Measurements from ENCODE around the gene SLC6A3.

SLC6A3 gene

GRCh38 chr5:1472964-1473628 is 27.9 kb upstream of the SLC6A3 start:
- peaks cover 9% of the 10 kb centered on the region for H3K36me3 Mint-ChIP-seq (ENCODE audit: low read depth)
- no peak overlapping the region for H3K27ac Mint-ChIP-seq

DNA sequence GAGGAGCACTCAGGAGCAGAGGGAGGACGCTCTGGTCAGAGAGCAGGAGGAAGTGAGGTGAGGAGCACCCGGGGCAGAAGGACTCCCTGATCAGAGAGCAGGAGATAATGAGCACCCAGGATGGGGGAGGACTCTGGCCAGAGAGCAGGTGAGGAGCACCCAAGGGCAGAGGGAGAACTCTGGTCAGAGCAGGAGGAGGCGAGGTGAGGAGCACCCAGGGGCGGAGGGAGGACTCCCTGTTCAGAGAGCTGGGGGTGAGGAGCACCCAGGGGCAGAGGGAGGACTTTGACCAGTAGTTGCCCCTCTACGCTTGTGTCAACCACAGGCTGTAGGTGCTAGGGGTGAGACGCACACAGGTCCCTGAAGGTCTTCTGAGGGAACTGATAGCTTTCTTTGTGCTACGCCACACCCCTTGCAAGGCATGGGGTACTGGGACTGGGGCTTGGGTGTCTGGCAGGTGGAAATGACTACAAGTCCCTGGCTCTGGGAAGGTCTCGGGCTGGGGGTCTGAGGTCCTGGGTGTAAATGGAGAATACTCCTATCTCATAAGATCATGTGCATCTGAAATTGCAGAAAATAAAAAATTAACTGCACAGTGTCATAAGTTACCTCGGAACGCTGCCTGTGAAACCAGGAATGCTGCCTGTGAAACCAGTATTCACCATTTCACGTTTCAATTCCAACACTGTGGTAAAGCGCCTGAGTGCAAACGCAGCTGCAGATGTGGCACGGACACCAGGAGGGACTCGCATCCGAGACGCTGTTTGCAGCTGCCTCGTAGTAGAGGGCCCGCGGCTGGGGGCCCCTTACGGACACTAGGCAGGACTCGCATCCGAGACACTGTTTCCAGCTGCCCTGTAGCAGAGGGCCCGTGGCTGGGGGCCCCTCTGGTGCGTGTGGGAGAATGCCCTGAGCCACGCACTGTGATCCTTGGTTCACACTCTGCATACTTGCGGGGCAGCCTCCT is 27.0 kb upstream of the SLC6A3 start:
- Mint-ChIP-seq H3K9me3 (no peaks in the 10 kb centered on the region), H3K4me3 (no peak overlapping the region), H3K27ac (no peak overlapping the region), H3K27me3 (ENCODE audit: low read depth) (no peaks in the 10 kb centered on the region), H3K4me1 (ENCODE audit: low read depth) (no peaks in the 10 kb centered on the region), H3K36me3 (ENCODE audit: low read depth) (peaks cover 10% of the 10 kb centered on the region)

More at GRCh38 chr5:1472964-1473628, 27.9 kb upstream of the SLC6A3 start:
- H3K27me3 Mint-ChIP-seq (ENCODE audit: low read depth): no peaks in the 10 kb centered on the region
- no peaks in the 10 kb centered on the region for H3K9me3 Mint-ChIP-seq
- no peaks in the 10 kb centered on the region for H3K4me1 Mint-ChIP-seq (ENCODE audit: low read depth)
- H3K4me3 Mint-ChIP-seq: no peak overlapping the region

GRCh38 chr5:1471240-1471853 is 26.1 kb upstream of the SLC6A3 start:
- H3K4me3 Mint-ChIP-seq: no peak overlapping the region
- H3K4me1 Mint-ChIP-seq (ENCODE audit: low read depth): no peaks in the 10 kb centered on the region
- no peaks in the 10 kb centered on the region for H3K27me3 Mint-ChIP-seq (ENCODE audit: low read depth)
- no peaks in the 10 kb centered on the region for H3K9me3 Mint-ChIP-seq
- no peak overlapping the region for H3K27ac Mint-ChIP-seq
- peaks cover 13% of the 10 kb centered on the region for H3K36me3 Mint-ChIP-seq (ENCODE audit: low read depth)

- Mint-ChIP-seq H3K27me3 (ENCODE audit: low read depth) (no peaks in the 10 kb centered on the region), H3K27ac (no peak overlapping the region), H3K36me3 (ENCODE audit: low read depth) (peaks cover 15% of the 10 kb centered on the region), H3K4me3 (no peak overlapping the region), H3K4me1 (ENCODE audit: low read depth) (no peaks in the 10 kb centered on the region), H3K9me3 (no peaks in the 10 kb centered on the region)
Measured at GRCh38 chr5:1470762-1471211, 25.5 kb upstream of the SLC6A3 start.

DNA sequence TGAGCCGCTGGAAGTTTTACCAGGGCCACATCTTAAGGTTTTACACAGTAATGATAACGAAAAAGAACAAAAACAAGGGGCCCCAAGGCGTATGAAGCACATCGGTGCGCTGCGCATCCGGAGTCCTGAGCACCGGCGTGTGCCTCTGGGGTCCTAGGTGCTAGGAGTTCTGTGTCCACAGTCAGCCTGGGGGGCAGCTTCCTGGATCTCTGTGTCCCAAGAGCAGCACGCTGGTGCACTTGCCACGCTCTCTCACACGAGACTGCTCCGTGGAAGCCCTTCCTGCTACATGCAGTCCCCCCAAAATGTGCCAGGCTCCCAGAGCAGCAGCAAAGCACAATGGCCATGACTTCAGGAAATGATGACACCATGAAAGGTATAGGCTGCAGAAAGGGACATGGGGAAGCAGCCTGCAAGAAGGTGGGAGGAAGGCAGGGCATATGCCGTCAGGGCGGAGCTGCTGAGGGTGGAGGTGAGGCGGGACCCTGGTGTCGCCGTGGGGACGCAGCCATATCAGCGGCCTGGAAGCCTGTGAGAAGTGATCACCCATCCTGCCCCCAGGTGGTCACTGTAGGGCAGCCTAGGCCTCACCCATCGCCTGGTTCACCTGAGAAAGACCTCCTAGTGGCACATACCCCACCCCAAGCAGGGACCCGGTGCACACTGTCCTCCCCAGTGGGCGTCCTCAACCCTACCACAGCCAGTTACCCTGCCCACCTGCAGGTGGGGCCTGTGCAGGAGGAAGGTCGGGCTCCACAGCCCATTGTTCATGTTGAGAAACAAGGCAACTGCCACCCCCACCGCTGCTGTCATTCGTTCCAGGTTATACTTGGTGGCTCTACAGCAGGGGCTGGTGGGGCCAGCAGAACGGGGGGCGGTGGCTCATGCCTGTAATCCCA is 23.6 kb upstream of the SLC6A3 start:
- no peaks in the 10 kb centered on the region for H3K4me1 Mint-ChIP-seq (ENCODE audit: low read depth)
- no peak overlapping the region for H3K27ac Mint-ChIP-seq
- H3K4me3 Mint-ChIP-seq: no peak overlapping the region
- H3K9me3 Mint-ChIP-seq: peaks cover 11% of the 10 kb centered on the region
- no peaks in the 10 kb centered on the region for H3K27me3 Mint-ChIP-seq (ENCODE audit: low read depth)
- H3K36me3 Mint-ChIP-seq (ENCODE audit: low read depth): peaks cover 31% of the 10 kb centered on the region

- Mint-ChIP-seq H3K36me3 (ENCODE audit: low read depth) (peaks cover 30% of the 10 kb centered on the region), H3K27me3 (ENCODE audit: low read depth) (no peaks in the 10 kb centered on the region), H3K4me3 (no peak overlapping the region), H3K9me3 (peaks cover 11% of the 10 kb centered on the region), H3K27ac (no peak overlapping the region), H3K4me1 (ENCODE audit: low read depth) (no peaks in the 10 kb centered on the region)
Measured at GRCh38 chr5:1468247-1468612, 23.0 kb upstream of the SLC6A3 start.

GRCh38 chr5:1467341-1468246 is 22.4 kb upstream of the SLC6A3 start:
- Mint-ChIP-seq H3K27ac (no peak overlapping the region), H3K4me1 (ENCODE audit: low read depth) (no peaks in the 10 kb centered on the region), H3K27me3 (ENCODE audit: low read depth) (no peaks in the 10 kb centered on the region), H3K36me3 (ENCODE audit: low read depth) (peaks cover 30% of the 10 kb centered on the region), H3K9me3 (peaks cover 11% of the 10 kb centered on the region), H3K4me3 (no peak overlapping the region)

DNA sequence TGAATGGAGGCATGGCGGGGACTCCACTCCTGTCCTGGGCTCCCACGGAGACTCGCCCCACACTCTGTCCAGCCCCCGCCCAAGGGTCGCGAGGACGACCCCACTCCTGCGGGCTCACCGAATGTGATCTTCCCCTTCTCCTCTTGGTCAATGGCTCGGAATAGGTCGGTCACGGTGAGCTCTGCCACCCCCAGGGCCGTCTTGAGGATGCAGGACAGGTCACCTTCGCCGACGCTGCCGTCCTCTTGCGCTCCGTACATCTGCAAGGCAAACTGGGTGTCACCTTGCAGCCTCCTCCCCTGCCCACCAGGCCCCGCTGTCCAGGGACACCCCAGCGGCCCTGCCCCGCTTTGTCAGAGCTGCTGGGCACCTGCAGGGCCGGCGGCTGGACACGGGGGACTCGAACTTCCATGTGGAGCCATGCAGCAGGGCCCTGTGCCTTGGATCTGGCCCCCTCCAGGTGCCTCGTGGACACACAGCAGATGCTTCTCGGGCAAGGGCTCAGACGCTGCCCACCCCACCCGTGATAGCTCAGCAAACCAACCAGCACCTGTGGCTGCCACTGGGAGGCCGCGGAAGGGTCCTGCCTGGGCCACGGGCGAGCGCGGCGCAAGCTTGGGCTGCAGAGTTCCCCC is 21.5 kb upstream of the SLC6A3 start:
- Mint-ChIP-seq H3K9me3 (peaks cover 11% of the 10 kb centered on the region), H3K36me3 (ENCODE audit: low read depth) (peaks cover 33% of the 10 kb centered on the region), H3K27me3 (ENCODE audit: low read depth) (no peaks in the 10 kb centered on the region), H3K4me1 (ENCODE audit: low read depth) (no peaks in the 10 kb centered on the region), H3K27ac (no peak overlapping the region), H3K4me3 (no peak overlapping the region)

DNA sequence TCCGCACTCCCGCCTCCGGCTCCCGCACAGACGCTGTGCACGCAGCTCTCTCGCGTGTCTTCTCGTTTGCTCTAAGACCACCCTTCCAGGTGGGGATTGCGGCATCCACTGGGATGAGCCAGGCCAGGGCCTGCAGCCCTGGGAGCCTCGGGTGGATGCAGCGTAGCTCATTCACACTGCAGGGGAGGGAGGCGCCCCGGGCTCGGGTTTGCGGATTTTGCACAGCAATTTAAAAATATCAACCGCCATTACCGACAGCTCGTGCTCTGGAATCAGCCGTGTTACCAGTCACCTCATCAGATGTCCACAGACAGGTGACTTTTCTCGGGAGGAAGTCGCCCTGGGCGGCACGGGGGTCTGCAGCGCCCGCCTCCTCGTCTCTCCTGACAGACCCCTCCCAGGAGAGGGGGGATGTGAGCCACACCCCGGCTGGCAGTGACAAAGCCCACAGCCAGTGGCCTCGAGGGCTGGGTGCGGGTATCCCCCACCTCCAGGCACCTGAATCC is 20.8 kb upstream of the SLC6A3 start:
- Mint-ChIP-seq H3K27me3 (ENCODE audit: low read depth) (no peaks in the 10 kb centered on the region), H3K9me3 (peaks cover 11% of the 10 kb centered on the region), H3K4me1 (ENCODE audit: low read depth) (no peaks in the 10 kb centered on the region), H3K36me3 (ENCODE audit: low read depth) (peaks cover 32% of the 10 kb centered on the region), H3K4me3 (no peak overlapping the region), H3K27ac (no peak overlapping the region)

DNA sequence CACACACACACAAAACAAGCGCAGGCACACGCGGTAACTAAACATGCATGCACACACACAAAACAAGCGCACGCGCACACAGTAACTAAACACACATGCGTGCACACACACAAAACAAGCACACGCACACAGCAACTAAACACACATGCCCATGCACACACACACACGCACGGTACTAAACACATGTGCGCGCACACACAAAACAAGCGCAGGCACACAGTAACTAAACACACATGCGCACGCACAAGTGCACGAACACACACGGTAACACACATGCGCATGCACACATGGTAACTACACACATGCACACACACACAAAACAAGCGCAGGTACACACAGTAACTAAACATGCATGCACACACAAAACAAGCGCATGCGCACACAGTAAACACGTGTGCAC is 19.9 kb upstream of the SLC6A3 start:
- Mint-ChIP-seq H3K27ac (no peak overlapping the region), H3K4me1 (ENCODE audit: low read depth) (no peaks in the 10 kb centered on the region), H3K36me3 (ENCODE audit: low read depth) (peaks cover 37% of the 10 kb centered on the region), H3K9me3 (peaks cover 11% of the 10 kb centered on the region), H3K27me3 (ENCODE audit: low read depth) (no peaks in the 10 kb centered on the region), H3K4me3 (no peak overlapping the region)

DNA sequence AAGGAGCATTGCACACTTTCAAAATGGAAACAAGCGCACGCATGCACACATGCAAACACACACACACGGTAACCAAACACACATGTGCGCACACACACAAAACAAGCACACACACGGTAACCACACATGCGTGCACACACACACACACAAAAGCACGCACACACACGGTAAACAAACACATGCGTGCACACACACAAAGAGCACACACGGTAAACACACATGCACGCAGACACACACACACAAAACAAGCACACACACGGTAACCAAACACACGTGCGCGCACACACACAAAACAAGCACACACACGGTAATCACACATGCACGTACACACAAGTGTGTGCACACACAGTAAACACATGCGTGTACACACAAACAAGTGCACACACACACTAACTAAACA is 19.3 kb upstream of the SLC6A3 start:
- peaks cover 11% of the 10 kb centered on the region for H3K9me3 Mint-ChIP-seq
- no peaks in the 10 kb centered on the region for H3K27me3 Mint-ChIP-seq (ENCODE audit: low read depth)
- H3K4me3 Mint-ChIP-seq: no peak overlapping the region
- no peaks in the 10 kb centered on the region for H3K4me1 Mint-ChIP-seq (ENCODE audit: low read depth)
- no peak overlapping the region for H3K27ac Mint-ChIP-seq
- H3K36me3 Mint-ChIP-seq (ENCODE audit: low read depth): peaks cover 41% of the 10 kb centered on the region

DNA sequence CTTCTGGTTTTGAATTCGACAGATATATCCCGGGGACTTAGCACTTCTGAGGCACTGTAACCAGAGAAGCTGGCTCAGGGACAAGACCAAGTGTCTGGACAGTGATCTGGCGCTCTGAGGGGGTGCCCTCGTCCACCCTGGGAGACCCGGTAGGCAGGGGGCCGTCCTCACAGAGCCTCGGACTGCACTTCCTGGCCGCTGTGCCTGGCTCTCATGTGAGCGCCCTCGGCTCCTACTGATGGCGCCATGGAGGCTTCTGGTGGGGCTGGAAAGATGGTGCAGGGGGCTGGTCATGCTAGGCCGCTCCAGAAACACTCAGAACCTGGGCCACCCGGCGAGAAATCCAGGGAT is 18.8 kb upstream of the SLC6A3 start:
- Mint-ChIP-seq H3K4me1 (ENCODE audit: low read depth) (no peaks in the 10 kb centered on the region), H3K27me3 (ENCODE audit: low read depth) (no peaks in the 10 kb centered on the region), H3K36me3 (ENCODE audit: low read depth) (peaks cover 41% of the 10 kb centered on the region), H3K27ac (no peak overlapping the region), H3K4me3 (no peak overlapping the region), H3K9me3 (peaks cover 11% of the 10 kb centered on the region)

Data from T-helper 1 cell treated with Interleukin-12 subunit alpha and Interleukin-12 subunit beta and Interleukin-4 antibody, amounts not matched to agents 30 μg/mL and 1 μg/mL, for 36 hours (primary cell).